ENCODE results near the gene PSENEN.

Gene PSENEN
- total RNA-seq = 5.2 to 9.3 reads per million in 2 experiments

- peak; percentile 95 for DNase-seq (ENCODE audit: low read depth)
Measured at GRCh38 chr19:35745328-35746086, at the start of gene PSENEN, which contains the start of gene U2AF1L4. TSS of gene PSENEN (plus strand) at chr19:35745651. CDS start at chr19:35745931, 280 bp downstream. TSS of gene U2AF1L4 (minus strand) at chr19:35745418. CDS start at chr19:35745391, 27 bp downstream.

- DNase-seq (ENCODE audit: low read depth) = no peak
Measured at GRCh38 chr19:35695895-35696422, 49.5 kb upstream of the PSENEN start.

GRCh38 chr19:35696835-35697234, 48.6 kb upstream of the PSENEN start:
- DNase-seq (ENCODE audit: low read depth) = no peak

GRCh38 chr19:35702223-35703012, 43.0 kb upstream of the PSENEN start:
- peak; percentile 91 for DNase-seq (ENCODE audit: low read depth)

GRCh38 chr19:35703343-35703742, 42.1 kb upstream of the PSENEN start:
- no peak for DNase-seq (ENCODE audit: low read depth)

GRCh38 chr19:35704218-35704617, 41.2 kb upstream of the PSENEN start, which contains the start of gene ZBTB32:
TSS of gene ZBTB32 (plus strand) at chr19:35704558. CDS start at chr19:35714627, 10,069 bp downstream.
- DNase-seq (ENCODE audit: low read depth) = no peak

GRCh38 chr19:35708391-35708790, 37.1 kb upstream of the PSENEN start:
- no peak for DNase-seq (ENCODE audit: low read depth)

- no peak for DNase-seq (ENCODE audit: low read depth)
Measured at GRCh38 chr19:35710784-35711723, 34.4 kb upstream of the PSENEN start.

- no peak for DNase-seq (ENCODE audit: low read depth)
Measured at GRCh38 chr19:35712567-35713505, 32.6 kb upstream of the PSENEN start.

GRCh38 chr19:35713506-35713850, 32.0 kb upstream of the PSENEN start:
- DNase-seq (ENCODE audit: low read depth) = no peak

- no peak for DNase-seq (ENCODE audit: low read depth)
Measured at GRCh38 chr19:35713904-35714495, 31.5 kb upstream of the PSENEN start.

GRCh38 chr19:35714601-35715354, 30.7 kb upstream of the PSENEN start:
- no peak for DNase-seq (ENCODE audit: low read depth)

- no peak for DNase-seq (ENCODE audit: low read depth)
Measured at GRCh38 chr19:35715355-35715809, 30.1 kb upstream of the PSENEN start.

GRCh38 chr19:35715981-35716800, 29.3 kb upstream of the PSENEN start:
- DNase-seq (ENCODE audit: low read depth) = no peak

GRCh38 chr19:35716801-35717664, 28.4 kb upstream of the PSENEN start:
- peak; percentile 96 for DNase-seq (ENCODE audit: low read depth)

GRCh38 chr19:35717665-35718344, 27.6 kb upstream of the PSENEN start, which contains the start of gene KMT2B:
TSS of gene KMT2B (plus strand) at chr19:35718003. CDS start at chr19:35718019, 16 bp downstream.
- no peak for DNase-seq (ENCODE audit: low read depth)

Measured in T follicular helper cell (primary cell).